Fibroblast of pulmonary artery (primary cell): ENCODE data around the gene ERBB2.
A peak's percentile ranks its signal among the peaks of the same experiment; 100 is the strongest.

Source experiments
- DNase-seq: peaks from one replicate; pipeline ENCODE4 v3.0.0-alpha.2; 2010; ENCODE audit warnings: low read depth
- H3K4me3 ChIP-seq: replicated peaks from 2 replicates; pipeline ENCODE4 v1.5.1; 2011; ENCODE audit warnings: low read depth, mild to moderate bottlenecking, control low read depth, low read length, moderate library complexity
- CTCF ChIP-seq: IDR thresholded peaks from 2 replicates; pipeline ENCODE4 v1.5.1; 2011; ENCODE audit warnings: mild to moderate bottlenecking, control low read depth, low read length, inconsistent platforms; ENCODE audit errors: missing control alignments

Gene ERBB2

GRCh38 chr17:39739885-39740356 is 40.1 kb downstream of the ERBB2 start:
- no peak for DNase-seq
- TF ChIP-seq CTCF, result no peak
- no peak overlapping the region for H3K4me3 ChIP-seq

GRCh38 chr17:39740357-39741111 is 40.7 kb downstream of the ERBB2 start:
- no peak overlapping the region for H3K4me3 ChIP-seq
- DNase-seq, result peak; percentile 74
- no peak for TF ChIP-seq CTCF

- no peak for TF ChIP-seq CTCF
- no peak overlapping the region for H3K4me3 ChIP-seq
- no peak for DNase-seq
Measured at GRCh38 chr17:39742126-39742855, 42.4 kb downstream of the ERBB2 start.

- no peak overlapping the region for H3K4me3 ChIP-seq
- no peak for DNase-seq
- no peak for TF ChIP-seq CTCF
Measured at GRCh38 chr17:39742856-39743436, 43.1 kb downstream of the ERBB2 start.

- TF ChIP-seq CTCF, result no peak
- DNase-seq, result no peak
- no peak overlapping the region for H3K4me3 ChIP-seq
Measured at GRCh38 chr17:39744075-39744835, 44.4 kb downstream of the ERBB2 start.

- no peak for TF ChIP-seq CTCF
- H3K4me3 ChIP-seq, result no peak overlapping the region
- DNase-seq, result no peak
Measured at GRCh38 chr17:39744836-39745215, 45.0 kb downstream of the ERBB2 start.
